ENCODE data around the gene PUSL1.

Gene PUSL1, protein sequence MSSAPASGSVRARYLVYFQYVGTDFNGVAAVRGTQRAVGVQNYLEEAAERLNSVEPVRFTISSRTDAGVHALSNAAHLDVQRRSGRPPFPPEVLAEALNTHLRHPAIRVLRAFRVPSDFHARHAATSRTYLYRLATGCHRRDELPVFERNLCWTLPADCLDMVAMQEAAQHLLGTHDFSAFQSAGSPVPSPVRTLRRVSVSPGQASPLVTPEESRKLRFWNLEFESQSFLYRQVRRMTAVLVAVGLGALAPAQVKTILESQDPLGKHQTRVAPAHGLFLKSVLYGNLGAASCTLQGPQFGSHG

DNA sequence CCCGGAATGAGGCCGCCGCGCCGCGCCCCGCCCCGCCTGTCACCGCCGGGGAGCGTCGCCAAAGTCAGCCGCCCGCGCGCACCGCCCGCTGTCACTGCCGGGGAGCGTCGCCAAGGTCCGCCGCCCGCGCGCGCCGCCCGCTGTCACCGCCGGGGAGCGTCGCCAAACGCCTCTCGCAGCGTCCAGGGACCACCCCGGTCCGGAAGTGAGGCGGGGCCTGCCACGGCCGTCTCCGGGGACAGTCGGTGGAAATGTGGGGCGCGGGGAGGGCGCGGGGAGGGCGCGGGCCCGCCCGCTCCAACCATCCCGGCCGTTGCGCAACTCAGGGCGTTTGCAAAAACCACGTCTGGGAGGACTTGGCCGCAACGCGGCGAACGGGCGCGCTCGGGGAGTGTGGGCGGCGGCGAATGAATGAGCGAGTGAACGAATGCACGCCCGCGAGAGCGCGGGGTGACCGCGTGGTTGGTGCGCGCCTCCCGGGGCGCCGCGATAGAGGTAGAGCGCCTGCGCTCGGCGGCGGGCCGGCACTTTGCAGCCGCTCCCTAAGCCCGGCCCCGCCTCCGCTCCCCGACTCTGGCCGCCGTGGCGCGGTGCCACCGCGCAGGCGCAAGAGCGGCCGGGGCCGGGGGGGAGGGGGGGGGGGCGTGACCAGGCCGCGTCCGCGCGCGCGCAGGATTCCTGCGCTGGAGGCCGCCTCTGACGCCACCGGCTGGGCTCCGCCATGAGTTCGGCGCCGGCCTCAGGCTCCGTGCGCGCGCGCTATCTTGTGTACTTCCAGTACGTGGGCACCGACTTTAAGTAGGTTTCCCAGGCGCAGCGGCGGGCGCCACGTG is at the start of gene PUSL1, which contains the start of gene ACAP3:
PUSL1 (plus strand) TSS at position 675 of the 833 bp plus-strand sequence; CDS start at position 722, 47 bp downstream.
ACAP3 (minus strand) TSS at position 8 of the 833 bp plus-strand sequence. CDS start 115 bp downstream, outside the sequence.
- peak; percentile 97 for DNase-seq

DNA sequence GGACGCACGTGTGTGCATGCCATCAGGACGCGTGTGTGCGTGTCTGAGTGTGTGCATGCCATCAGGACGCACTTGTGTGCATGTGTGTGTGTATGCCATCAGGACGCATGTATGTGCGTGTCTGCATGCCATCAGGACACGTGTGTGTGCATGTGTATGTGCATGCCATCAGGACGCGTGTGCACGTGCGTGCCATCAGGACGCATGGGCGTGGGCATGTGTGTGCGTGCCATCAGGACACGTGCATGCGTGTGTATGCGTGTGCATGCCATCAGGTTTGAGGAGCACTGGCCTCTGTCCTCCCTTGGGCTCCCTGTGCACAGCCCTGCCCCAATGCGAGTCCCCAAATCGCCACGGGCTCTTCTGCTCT is 49.3 kb upstream of the PUSL1 start:
- DNase-seq = no peak

DNA sequence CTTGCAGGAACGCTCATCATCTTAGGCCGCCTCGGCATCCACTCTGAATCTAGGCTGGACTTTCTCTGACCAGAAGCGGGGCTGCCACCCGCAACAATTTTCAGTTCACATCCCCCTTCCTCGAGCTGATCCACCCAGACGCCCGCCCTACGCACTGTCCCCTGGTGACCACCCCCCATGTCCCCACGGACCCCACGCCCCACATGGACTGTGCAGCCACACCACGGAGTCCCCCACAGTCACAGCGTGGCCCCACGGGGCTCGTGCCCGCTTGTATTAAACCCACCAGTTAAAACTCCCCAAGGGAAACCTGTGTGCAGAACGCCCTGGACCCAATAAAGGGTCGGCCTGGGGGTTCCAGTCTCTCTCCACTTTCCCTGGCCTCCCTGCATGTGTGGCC is 48.9 kb upstream of the PUSL1 start:
- no peak for DNase-seq

DNA sequence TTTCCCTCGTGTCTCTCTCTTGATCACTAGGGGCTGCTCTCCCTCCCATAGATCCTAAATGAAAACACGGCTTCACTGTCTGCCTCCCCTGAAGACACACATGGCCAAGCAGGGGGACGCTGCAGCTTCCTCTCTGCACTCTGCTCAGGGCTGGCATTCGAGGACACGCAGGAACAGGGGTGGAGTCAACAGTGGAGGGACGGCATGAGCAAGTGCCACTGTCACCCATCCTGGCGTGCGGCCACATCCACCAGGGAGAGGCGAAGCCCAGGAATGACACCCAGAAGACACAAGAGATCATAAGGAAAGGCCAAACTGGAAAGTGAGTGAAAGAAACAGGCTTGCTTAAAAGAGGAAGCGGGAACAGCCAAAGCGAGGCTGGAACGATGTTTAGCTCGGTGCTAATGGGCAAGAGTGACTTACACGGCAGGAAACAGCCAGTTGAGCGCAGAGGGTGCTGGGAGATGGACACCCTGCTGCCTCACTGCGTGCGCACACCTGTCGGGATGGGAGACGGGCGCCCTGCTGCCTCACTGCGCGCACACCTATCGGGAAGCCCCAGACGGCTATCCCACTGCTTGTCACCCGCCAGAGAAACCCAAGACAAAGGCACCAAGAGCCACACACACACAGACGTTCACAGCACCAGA is 48.3 kb upstream of the PUSL1 start:
- no peak for DNase-seq

DNA sequence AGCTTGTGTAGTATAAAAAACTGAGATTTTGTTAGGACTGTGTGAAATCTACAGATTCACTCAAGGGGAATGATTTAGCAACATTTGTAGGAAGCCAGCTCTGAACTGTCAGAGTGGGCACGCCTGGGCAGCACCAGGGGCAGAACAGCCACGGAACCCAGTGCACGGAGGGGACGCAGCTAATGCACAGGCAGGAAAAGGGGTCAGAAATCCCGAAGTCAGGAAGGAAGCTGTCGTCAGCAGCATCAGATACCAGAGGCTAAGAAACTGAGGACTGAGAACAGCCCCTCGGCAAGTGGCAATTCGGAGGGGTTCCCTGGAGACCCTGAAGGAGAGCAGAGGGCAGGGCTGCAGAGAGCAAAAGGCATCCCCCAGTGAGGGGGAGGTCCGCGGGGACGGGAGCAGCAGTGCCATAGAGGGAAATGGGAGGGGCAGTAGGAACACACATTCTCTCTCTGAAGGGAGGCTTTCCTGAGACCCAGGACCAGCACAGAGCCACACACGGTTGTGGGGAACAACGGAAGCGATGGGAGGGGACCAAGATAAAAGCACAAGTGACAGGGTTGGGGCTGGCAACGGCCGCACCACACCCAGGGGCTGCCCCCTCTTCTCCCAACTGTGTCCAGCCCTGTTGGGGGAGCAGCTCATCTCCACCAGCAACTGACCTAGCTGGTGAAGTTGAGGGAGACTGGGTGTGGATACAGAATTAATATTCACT is 47.4 kb upstream of the PUSL1 start:
- DNase-seq = no peak

DNA sequence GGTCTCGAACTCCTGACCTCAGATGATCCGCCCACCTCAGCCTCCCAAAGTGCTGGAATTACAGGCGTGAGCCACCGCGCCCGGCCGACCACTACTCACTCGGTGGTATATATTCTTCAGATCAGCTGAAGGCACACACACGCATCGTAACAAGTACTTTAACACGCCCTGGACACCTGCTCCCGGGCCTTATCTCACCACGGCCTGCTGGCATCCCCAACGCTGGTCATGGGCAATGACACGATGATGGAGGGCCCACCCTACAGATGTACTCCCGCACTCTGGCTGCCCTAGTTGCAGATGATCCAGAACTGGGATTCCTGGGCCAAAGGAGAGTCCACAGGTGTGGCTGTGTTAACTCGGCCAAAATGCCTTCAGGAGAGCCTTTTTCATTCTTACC is 46.3 kb upstream of the PUSL1 start:
- DNase-seq = no peak

DNA sequence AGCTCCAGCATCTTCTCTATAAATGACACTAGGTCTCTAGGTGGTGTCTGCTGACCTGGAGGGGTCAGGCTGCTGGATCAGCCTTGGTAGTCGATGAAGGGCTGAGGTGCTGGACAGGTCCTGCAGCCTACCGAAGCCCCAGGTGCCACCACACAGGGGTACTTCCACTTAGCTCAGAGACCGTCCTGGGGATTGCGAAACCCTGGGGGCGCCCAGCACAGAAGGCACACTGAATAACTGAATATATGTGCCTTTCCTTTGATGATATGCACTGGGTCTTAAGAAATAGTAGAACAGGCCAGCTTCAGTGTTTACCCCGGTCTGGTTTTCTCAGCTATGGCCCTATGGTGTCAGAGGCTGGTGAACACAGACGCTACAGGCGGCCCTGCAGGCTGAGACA is 45.6 kb upstream of the PUSL1 start:
- no peak for DNase-seq

DNA sequence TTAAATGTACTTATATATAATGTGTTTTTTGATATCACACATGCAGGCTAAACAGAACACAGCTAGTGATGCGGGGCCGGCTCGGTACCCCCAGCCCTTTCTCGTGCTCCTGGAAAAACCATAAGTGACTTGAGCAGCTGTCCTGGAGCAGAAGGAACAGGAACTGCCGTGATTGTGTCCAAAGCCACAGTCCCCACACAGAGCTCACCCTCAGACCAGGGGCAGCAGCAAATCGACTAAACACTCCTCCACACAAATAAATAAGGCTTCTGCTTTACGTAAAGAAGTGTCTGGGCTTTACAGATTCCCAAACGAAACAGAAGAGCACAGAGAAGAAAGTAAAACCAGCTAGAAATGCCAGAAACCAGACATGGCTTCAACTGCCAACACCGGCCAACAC is 44.4 kb upstream of the PUSL1 start:
- DNase-seq = no peak

DNA sequence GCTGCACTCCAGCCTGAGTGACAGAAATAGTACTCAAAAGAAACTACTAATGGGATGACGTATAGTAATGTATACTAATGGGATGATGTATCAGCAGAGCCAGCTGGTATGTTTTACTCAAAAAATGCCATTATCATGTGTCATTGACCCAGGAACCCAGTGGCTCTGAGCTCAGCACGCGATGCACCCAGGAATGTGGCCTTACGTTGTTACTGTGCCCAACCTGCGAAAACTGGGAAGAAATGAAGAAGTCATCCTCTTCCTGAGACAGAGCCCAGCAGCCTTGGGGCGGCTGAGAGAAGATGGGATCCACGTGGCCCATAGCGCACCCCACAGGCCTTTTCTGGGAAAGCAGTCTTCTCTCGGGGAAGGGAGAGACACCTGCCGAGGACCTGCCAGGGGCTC is 43.5 kb upstream of the PUSL1 start:
- no peak for DNase-seq

DNA sequence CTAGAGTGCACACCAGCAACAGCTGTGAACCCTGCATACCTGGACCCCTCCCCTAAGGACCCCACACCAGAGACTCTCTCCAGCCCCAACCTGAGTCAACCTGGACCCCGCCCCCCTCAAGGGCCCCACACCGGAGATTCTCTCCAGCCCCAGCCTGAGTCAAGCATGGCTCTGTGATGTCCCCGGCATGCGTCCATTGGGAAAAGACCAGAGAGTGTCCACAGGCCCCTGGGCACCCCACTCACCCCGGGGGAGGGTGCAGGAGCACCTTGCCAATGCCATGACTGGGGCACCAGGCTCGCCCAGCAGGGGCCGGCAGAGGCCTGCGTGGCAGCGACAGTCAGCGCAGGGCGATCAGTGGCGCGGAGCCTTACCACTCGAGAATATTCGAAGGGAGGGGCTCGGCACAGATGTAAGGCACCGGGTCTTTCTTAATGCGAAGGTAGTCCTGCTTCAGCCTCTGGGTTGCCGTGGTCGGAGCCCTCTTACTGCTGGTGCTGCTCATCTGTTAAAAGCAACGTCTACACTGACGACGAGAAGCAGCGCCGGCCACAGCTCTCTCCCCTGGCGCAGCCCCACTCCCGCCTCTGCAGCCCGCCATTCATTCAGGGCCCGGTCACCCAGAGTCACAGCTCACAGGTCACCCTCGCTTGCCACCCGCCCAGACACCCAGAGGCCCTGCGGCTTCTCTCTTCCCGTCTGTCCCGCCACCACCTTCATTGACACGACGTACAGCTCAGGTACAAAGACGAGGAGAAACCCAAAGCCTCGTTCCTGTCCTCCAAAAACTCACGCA is 40.7 kb upstream of the PUSL1 start:
- DNase-seq = no peak

DNA sequence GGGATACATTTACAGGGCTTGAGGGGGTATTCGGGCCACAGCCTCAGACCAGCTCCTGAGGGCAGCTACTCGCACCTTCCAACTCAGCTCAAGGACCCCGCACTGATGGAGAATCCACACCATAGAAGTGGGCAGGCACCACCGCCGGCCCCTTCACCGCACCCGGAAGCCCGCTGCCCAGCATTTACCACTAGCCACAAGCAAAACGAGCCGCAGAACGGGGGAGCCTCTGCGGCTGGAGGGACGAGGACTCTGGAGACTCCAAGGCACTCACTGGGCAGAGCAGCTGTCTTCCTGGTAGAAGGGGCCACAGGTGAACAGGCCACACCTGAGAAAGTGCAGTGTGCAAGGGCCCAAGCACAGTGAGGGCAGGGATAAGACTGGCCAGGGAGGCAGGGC is 40.1 kb upstream of the PUSL1 start:
- no peak for DNase-seq

DNA sequence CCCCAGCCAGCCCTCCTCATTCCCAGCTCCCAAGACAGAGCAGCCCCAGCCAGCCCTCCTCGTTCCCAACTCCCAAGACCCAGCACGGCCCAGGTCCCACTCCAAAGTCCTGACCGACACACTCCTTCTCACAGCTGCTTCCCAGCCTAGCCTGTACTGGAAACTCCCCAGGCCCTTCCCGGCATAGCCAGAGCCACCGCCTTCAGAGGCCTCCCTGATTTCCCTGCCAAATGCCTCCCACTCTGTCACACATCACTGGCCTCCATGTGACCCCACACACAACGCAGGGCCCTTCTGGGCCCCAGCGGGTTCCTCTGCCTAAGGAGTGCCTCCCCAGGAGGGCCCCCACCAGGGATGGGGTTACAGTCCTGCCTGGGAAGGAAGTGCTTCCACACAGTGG is 37.6 kb upstream of the PUSL1 start:
- no peak for DNase-seq

DNA sequence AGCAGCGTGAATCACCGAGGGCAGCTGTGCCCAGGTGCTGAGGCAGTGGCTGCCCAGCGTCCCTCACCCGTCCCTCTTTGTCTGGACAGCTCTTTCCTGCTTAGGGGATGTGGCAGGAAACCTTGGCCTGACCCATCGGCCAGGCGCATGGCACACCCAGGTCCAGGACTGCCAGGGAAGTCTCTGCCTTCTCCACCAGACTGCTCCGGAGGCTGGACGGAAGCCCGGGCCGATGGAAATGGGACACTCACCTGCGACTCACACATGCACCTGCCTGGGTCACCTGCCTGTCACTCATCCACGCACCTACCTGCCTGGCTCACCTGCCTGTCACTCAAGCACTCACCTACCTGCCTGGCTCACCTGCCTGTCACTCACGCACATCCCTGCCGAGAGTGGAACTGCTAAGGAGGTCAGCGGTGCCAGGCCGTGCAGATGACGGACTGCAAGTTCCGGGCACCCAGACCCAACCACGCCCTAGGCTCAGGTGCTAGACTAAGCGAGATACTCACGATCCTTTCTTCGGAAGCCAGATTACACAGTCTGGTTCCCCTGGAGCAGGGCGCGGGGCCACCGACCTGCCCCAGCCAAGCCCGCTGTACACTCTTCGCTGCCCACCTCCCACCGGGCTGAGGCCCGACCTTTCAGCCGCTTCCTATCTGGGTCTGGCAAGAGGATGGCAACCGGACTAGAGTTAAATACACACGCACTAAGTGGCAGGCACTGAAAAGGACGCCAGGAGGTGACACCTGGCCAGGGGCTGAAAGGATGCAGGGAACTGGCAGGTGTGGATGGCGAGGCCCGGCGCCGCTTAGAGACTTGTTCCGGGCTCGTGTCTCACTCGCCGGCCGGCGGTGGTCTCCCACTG is 35.8 kb upstream of the PUSL1 start:
- DNase-seq = no peak

DNA sequence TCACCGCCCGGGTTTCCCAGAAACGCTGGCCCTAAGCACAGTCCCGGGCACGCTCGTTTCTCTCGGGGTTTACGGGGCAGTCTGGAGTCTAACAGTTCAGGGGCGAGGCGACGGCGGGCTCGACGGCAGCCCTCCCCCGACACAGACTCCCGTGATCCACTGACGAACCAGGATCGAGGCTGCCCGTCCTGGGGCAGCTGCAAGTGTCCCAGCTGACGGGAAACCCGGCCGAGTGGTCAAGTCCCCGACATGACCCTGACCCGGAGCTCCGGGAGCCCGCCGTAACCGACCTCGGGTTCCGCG is 35.2 kb upstream of the PUSL1 start:
- DNase-seq = no peak

DNA sequence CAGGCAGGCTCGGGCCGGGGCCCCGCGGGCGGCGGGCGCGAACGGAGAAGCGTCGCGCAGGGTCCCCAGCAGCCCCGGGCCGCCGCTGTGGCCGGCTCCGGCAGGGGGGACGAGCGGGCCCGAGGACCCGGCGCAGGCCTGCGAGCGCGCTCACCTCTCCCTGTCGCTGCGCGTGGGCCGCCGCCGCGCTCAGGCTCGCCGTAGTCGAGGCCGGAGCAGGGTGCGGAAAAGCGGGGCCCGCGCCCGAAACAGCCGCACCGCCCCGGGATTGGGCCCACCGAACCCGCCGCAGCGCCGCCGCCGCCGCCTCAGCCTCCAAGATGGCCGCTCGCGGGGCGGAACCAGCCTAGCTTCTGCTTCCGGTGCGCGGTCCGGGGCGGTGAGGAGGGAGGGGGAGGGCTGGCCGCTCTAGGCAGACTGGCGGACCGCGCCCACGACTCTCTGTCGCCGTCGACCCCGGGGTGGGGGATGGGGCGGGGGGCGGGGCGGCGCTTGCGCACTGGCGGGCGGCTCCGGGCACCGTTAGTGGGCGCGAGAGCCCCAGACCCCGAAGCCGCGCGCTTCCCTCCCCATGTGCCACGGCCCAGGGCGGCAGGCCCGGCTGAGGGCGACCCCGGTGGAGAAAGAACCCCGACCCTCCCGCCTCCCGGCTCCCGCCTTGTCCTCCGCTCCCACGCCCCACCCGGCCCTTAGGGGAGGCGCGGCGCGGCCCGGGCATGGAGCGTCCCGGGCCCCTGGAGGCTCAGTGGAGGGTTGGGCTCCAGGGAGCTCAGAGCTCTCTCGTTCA is 34.7 kb upstream of the PUSL1 start, which contains the start of gene UBE2J2:
UBE2J2 (minus strand) TSS at position 343 of the 787 bp plus-strand sequence. CDS start 5,862 bp downstream, outside the sequence.
- peak; percentile 34 for DNase-seq

DNA sequence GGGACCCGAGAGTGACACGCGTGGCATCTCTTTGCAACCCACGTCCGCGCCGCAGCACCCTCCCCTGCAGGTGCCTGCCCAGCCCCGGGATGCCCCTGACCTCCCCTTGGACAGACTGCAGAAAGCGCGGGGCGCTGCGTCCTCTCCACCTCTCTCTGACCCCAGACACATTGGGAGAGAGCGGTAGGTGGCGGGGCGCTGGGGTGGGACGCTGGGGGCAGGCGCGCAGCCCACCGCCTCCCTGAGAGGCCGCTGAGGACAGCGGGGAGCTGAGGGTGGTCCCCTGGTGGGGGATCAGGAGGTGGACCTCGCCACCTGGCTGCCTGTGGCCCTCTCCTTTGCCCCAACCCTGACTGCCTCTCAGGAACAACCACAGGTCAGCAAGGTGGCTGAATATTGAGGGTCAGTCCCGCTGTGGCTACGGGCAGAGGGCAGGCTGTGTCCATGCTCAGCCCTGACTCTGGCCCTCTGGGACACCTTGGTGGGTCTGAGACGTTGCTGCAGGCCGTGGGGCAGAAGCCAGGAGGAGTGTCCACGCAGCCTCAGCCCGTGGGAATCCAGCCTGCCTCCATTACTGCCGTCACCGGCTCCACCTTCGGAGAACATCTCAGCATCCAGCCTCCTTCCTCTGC is 34.0 kb upstream of the PUSL1 start:
- no peak for DNase-seq

DNA sequence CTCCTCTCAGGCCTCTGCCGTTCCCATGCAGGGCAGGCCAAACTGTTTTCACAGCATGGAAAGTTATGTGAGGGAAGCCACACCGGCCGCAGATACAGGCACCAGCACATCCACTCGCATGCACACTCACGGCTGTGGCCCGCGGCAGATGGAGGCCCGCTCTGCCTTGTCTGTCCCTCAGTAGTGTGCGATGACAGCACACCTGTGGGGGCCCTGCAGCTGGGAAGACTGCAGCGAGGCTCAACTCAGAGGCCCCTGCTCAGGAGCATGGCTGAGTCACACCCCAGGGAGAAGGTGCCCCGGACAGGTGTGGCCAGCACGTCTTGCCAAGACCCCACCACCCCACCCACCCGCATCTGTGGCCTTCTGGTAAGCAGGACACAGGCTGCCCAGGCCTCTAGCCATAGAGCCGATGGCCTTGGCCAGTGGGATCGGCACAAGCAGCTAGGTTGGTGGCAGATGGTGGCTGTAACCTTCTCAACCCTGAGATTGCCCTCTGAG is 33.4 kb upstream of the PUSL1 start:
- no peak for DNase-seq

DNA sequence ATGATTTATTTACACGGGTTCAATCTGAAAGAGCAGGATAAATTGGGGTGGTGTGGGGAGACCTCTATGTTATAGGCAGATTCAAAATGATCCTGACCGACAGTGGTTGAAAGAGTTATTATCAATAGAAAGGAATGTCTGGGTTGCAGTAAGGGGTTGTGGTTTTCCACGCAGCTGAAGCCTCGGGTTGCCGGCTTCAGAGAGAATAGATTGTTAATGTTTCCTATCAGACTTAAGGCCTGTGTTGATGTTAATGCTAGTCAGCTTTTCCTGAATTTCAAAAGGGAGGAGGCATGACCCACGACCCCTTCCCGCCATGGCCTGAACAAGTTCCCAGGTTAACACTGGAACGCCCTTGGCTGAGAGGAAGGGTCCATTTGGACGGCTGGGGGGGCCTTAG is 32.6 kb upstream of the PUSL1 start:
- DNase-seq = no peak

DNA sequence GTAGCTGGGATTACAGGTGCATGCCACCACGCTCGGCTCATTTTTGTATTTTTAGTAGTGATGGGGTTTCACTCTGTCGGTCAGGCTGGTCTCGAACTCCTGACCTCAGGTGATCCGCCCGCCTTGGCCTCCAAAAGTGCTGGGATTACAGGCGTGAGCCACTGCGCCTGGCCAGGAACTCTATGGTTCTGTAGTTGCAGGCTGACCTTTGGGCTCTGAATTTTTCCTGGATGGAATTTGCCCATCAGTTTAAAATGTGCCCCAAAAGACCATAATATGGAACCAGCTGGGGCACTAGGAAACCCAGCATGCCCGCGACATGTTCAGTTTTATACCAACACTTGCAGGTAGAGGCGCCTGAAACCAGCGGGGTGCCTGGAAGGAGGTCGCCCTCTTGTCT is 29.8 kb upstream of the PUSL1 start:
- no peak for DNase-seq

DNA sequence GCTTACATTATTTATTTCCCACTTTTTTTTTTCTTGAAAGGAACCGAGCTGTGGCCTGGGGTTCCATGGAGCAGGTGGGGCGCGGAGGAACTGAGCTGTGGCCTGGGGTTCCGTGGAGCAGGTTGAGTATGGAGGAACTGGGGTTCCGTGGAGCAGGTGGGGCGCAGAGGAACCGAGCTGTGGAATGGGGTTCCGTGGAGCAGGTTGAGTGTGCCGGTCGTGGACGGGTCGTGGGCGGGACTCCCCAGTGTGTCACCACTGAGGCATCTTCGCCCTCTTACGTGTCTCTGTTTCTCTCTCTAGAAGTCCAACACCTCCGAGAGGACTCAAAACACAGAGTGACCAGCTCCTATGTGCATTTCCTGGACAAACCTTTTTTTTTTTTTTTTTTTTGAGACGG is 29.4 kb upstream of the PUSL1 start:
- DNase-seq = no peak

Measured in KG1 (cell line).